Measurements from ENCODE around the gene GPBAR1.

GPBAR1 gene

GRCh38 chr2:218260742-218261422 lies at the start of gene GPBAR1:
TSS of gene GPBAR1 (plus strand) at chr2:218261015. CDS start at chr2:218262725, 1,710 bp downstream.
- TF ChIP-seq CTCF (IDR thresholded peaks at IDR 0.05): no peak
- DNase-seq: peak; percentile 53
- Mint-ChIP-seq H3K4me1 (peaks cover 49% of the 10 kb centered on the region), H3K27ac (peak within 1 kb of the TSS; percentile 11), H3K27me3 (ENCODE audit: low read depth, poor library complexity) (no peaks in the 10 kb centered on the region), H3K4me3 (peak within 1 kb of the TSS; percentile 52), H3K36me3 (ENCODE audit: low read depth) (peaks cover 12% of the 10 kb centered on the region), H3K9me3 (no peaks in the 10 kb centered on the region)

- H3K27ac Mint-ChIP-seq: no peak overlapping the region
- peaks cover 34% of the 10 kb centered on the region for H3K27me3 Mint-ChIP-seq (ENCODE audit: low read depth, poor library complexity)
- no peak overlapping the region for H3K4me3 Mint-ChIP-seq
- peaks cover 22% of the 10 kb centered on the region for H3K4me1 Mint-ChIP-seq
- no peak for TF ChIP-seq CTCF (IDR thresholded peaks at IDR 0.05)
- peaks cover 7% of the 10 kb centered on the region for H3K36me3 Mint-ChIP-seq (ENCODE audit: low read depth)
- H3K9me3 Mint-ChIP-seq: peaks cover 9% of the 10 kb centered on the region
- no peak for DNase-seq
Measured at GRCh38 chr2:218214116-218214515, 46.7 kb upstream of the GPBAR1 start.

- Mint-ChIP-seq H3K4me1 (peaks cover 44% of the 10 kb centered on the region), H3K9me3 (no peaks in the 10 kb centered on the region), H3K36me3 (ENCODE audit: low read depth) (peaks cover 5% of the 10 kb centered on the region), H3K4me3 (peak overlapping the region; percentile 95), H3K27me3 (ENCODE audit: low read depth, poor library complexity) (peaks cover 23% of the 10 kb centered on the region), H3K27ac (peak overlapping the region; percentile 73)
- TF ChIP-seq CTCF (IDR thresholded peaks at IDR 0.05): no peak
- DNase-seq: no peak
Measured at GRCh38 chr2:218216336-218216673, 44.5 kb upstream of the GPBAR1 start.

GRCh38 chr2:218216674-218217359 lies 44.0 kb upstream of the GPBAR1 start, which contains the start of gene ARPC2:
TSS of gene ARPC2 (plus strand) at chr2:218217189. CDS start at chr2:218217471, 282 bp downstream.
- Mint-ChIP-seq H3K9me3 (no peaks in the 10 kb centered on the region), H3K27me3 (ENCODE audit: low read depth, poor library complexity) (peaks cover 19% of the 10 kb centered on the region), H3K4me1 (peaks cover 49% of the 10 kb centered on the region), H3K36me3 (ENCODE audit: low read depth) (peaks cover 10% of the 10 kb centered on the region), H3K4me3 (peak within 1 kb of the TSS; percentile 95), H3K27ac (peak within 1 kb of the TSS; percentile 75)
- TF ChIP-seq CTCF (IDR thresholded peaks at IDR 0.05): no peak
- DNase-seq: peak; percentile 93

- Mint-ChIP-seq H3K9me3 (no peaks in the 10 kb centered on the region), H3K27me3 (ENCODE audit: low read depth, poor library complexity) (peaks cover 11% of the 10 kb centered on the region), H3K36me3 (ENCODE audit: low read depth) (peaks cover 12% of the 10 kb centered on the region), H3K4me3 (peak overlapping the region; percentile 95), H3K27ac (peak overlapping the region; percentile 75), H3K4me1 (peaks cover 49% of the 10 kb centered on the region)
- no peak for TF ChIP-seq CTCF (IDR thresholded peaks at IDR 0.05)
- peak; percentile 49 for DNase-seq
Measured at GRCh38 chr2:218217360-218218267, 43.2 kb upstream of the GPBAR1 start.

All from nephron progenitor cell (in vitro differentiated cells).